Measurements from ENCODE around the gene MED29. TPM values are rescaled to one million over a fixed set of nuclear protein-coding genes. Genes with fewer than 3 reads are reported as not detected.

Gene MED29
- total and polyA plus RNA-seq, 2 donors (not counting 1 experiment from before 2014, with no cell fraction given): 23.0 to 28.9 TPM

DNA sequence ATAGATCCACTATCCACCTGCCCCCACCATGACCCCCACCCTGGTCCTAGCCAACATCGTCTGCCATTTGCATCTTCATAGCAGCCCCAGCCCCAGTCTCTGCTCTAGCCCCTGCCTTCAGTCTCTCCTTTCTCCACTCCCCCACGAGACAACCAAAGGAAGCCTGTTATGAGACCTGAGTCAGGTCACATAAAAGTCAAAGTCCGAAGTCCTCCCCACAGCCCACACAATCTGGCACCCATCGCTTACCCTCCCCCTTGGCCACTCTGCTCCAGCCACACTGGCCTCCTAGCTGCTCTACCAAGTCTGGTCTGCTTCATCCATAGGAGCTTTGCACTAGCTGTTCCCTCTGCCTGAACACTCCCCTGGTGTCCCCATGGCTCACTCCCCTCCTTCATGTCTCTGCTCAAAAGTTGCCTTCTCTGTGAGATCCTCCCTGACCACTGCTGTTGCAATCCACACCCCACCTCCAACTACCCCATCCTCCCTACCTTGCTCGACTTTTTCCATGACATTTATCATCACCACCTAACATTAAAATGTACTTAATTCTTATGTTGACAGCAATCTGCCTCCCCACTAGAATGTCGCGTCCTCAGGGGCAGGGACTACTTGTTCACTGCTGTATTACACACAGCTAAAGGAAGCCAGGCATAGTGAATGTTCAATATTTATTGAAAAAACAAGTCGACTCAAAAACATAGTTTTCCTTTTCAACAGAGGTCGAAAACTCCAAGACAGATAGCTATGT is 20.1 kb downstream of the MED29 start:
- TF ChIP-seq, protein P1, sequence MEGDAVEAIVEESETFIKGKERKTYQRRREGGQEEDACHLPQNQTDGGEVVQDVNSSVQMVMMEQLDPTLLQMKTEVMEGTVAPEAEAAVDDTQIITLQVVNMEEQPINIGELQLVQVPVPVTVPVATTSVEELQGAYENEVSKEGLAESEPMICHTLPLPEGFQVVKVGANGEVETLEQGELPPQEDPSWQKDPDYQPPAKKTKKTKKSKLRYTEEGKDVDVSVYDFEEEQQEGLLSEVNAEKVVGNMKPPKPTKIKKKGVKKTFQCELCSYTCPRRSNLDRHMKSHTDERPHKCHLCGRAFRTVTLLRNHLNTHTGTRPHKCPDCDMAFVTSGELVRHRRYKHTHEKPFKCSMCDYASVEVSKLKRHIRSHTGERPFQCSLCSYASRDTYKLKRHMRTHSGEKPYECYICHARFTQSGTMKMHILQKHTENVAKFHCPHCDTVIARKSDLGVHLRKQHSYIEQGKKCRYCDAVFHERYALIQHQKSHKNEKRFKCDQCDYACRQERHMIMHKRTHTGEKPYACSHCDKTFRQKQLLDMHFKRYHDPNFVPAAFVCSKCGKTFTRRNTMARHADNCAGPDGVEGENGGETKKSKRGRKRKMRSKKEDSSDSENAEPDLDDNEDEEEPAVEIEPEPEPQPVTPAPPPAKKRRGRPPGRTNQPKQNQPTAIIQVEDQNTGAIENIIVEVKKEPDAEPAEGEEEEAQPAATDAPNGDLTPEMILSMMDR (conservative IDR thresholded peaks at IDR 0.05 in 1 of 2, IDR thresholded peaks at IDR 0.05 in 1 of 2; ENCODE audit: low read depth in 1 of 2, low read length in 2 of 2): no peak
- Histone ChIP-seq H3K27ac (ENCODE audit: insufficient read depth, low read length) (peak overlapping the region; percentile 97), H3K4me2 (ENCODE audit: extremely low read depth, insufficient read depth, low read length) (peak overlapping the region; percentile 76), H3K9me3 (ENCODE audit: control insufficient read depth, insufficient read depth, low read depth, low read length) (no peaks in the 10 kb centered on the region), H3K79me2 (ENCODE audit: control insufficient read depth, insufficient read depth, low read length) (peaks cover 47% of the 10 kb centered on the region), H3K9ac (ENCODE audit: insufficient read depth, low read length) (peak overlapping the region; percentile 27), H3K4me3 (replicated peaks in 1 of 4; ENCODE audit: control extremely low read depth in 1 of 4, insufficient read depth in 1 of 4, low read depth in 3 of 4, low read length in 4 of 4) (peak overlapping the region in 3 of 4 experiments; percentile 40 to 98 (median 47)), H4K20me1 (ENCODE audit: control insufficient read depth, extremely low read depth, insufficient read depth, low read length) (peaks cover 6% of the 10 kb centered on the region), H3K27me3 (ENCODE audit: control insufficient read depth, insufficient read depth, low read length) (no peaks in the 10 kb centered on the region), H2AFZ (ENCODE audit: low read length) (no peak overlapping the region), H3K36me3 (ENCODE audit: control insufficient read depth, insufficient read depth, low read length) (peaks cover 15% of the 10 kb centered on the region), H3K4me1 (ENCODE audit: control insufficient read depth, extremely low read depth, insufficient read depth, low read length) (peaks cover 15% of the 10 kb centered on the region)
- peak; percentile 36 to 76 for DNase-seq (ENCODE audit: low read depth in 2 of 2)

- H3K27ac ChIP-seq (ENCODE audit: insufficient read depth, low read length): peak overlapping the region; percentile 97
- TF ChIP-seq, protein P1 (conservative IDR thresholded peaks at IDR 0.05 in 1 of 2, IDR thresholded peaks at IDR 0.05 in 1 of 2; ENCODE audit: low read depth in 1 of 2, low read length in 2 of 2): peak; percentile 85 to 91
- no peak for TF ChIP-seq EZH2 (IDR thresholded peaks at IDR 0.05; ENCODE audit: low read length, missing control alignments)
- DNase-seq (ENCODE audit: low read depth in 2 of 2): peak; percentile 82 to 96
Observed at GRCh38 chr19:39411832-39412099, 20.6 kb downstream of the MED29 start.

GRCh38 chr19:39412100-39412866 is 21.1 kb downstream of the MED29 start, which contains the start of gene PLEKHG2:
Gene PLEKHG2, plus strand, starts transcription at chr19:39412669. Its CDS starts 1,418 bp downstream, at chr19:39414087.
- peak within 1 kb of the TSS; percentile 81 to 98 (median 86) for H3K4me3 ChIP-seq (replicated peaks in 1 of 4; ENCODE audit: control extremely low read depth in 1 of 4, insufficient read depth in 1 of 4, low read depth in 3 of 4, low read length in 4 of 4)
- TF ChIP-seq EZH2 (IDR thresholded peaks at IDR 0.05; ENCODE audit: low read length, missing control alignments): no peak
- TF ChIP-seq, protein P1 (conservative IDR thresholded peaks at IDR 0.05 in 1 of 2, IDR thresholded peaks at IDR 0.05 in 1 of 2; ENCODE audit: low read depth in 1 of 2, low read length in 2 of 2): peak; percentile 66 to 67
- H3K27ac ChIP-seq (ENCODE audit: insufficient read depth, low read length): peak within 1 kb of the TSS; percentile 97
- no peak within 1 kb of the TSS for H2AFZ ChIP-seq (ENCODE audit: low read length)
- no peaks in the 10 kb centered on the region for H3K9me3 ChIP-seq (ENCODE audit: control insufficient read depth, insufficient read depth, low read depth, low read length)
- peak within 1 kb of the TSS; percentile 74 for H3K9ac ChIP-seq (ENCODE audit: insufficient read depth, low read length)
- H3K79me2 ChIP-seq (ENCODE audit: control insufficient read depth, insufficient read depth, low read length): peaks cover 43% of the 10 kb centered on the region
- peaks cover 15% of the 10 kb centered on the region for H3K4me1 ChIP-seq (ENCODE audit: control insufficient read depth, extremely low read depth, insufficient read depth, low read length)
- peaks cover 6% of the 10 kb centered on the region for H4K20me1 ChIP-seq (ENCODE audit: control insufficient read depth, extremely low read depth, insufficient read depth, low read length)
- H3K27me3 ChIP-seq (ENCODE audit: control insufficient read depth, insufficient read depth, low read length): no peaks in the 10 kb centered on the region
- peak within 1 kb of the TSS; percentile 86 for H3K4me2 ChIP-seq (ENCODE audit: extremely low read depth, insufficient read depth, low read length)
- peaks cover 19% of the 10 kb centered on the region for H3K36me3 ChIP-seq (ENCODE audit: control insufficient read depth, insufficient read depth, low read length)
- peak; percentile 99 to 100 for DNase-seq (ENCODE audit: low read depth in 2 of 2)

More at GRCh38 chr19:39411832-39412099, 20.6 kb downstream of the MED29 start:
- Histone ChIP-seq H3K4me1 (ENCODE audit: control insufficient read depth, extremely low read depth, insufficient read depth, low read length) (peaks cover 15% of the 10 kb centered on the region), H3K27me3 (ENCODE audit: control insufficient read depth, insufficient read depth, low read length) (no peaks in the 10 kb centered on the region), H3K4me3 (replicated peaks in 1 of 4; ENCODE audit: control extremely low read depth in 1 of 4, insufficient read depth in 1 of 4, low read depth in 3 of 4, low read length in 4 of 4) (peak overlapping the region in 2 of 4 experiments; percentile 47 to 98), H3K9ac (ENCODE audit: insufficient read depth, low read length) (no peak overlapping the region), H3K9me3 (ENCODE audit: control insufficient read depth, insufficient read depth, low read depth, low read length) (no peaks in the 10 kb centered on the region), H3K79me2 (ENCODE audit: control insufficient read depth, insufficient read depth, low read length) (peaks cover 48% of the 10 kb centered on the region), H3K36me3 (ENCODE audit: control insufficient read depth, insufficient read depth, low read length) (peaks cover 18% of the 10 kb centered on the region), H3K4me2 (ENCODE audit: extremely low read depth, insufficient read depth, low read length) (peak overlapping the region; percentile 70), H2AFZ (ENCODE audit: low read length) (no peak overlapping the region), H4K20me1 (ENCODE audit: control insufficient read depth, extremely low read depth, insufficient read depth, low read length) (peaks cover 6% of the 10 kb centered on the region)
